GM19452 (cell line): ENCODE data around the gene FOXB2.
"Not testable (repeated sequence)": the region's sequence is repeated elsewhere in the genome, so short reads cannot be mapped to it uniquely, and the experiment has no call there.

Source experiments
- ATAC-seq: cut with Tn5 transposase; IDR thresholded peaks from one replicate; pipeline ENCODE4 v1.9.1; 2021; ENCODE audit not compliant: unreplicated experiment

The FOXB2 gene

DNA sequence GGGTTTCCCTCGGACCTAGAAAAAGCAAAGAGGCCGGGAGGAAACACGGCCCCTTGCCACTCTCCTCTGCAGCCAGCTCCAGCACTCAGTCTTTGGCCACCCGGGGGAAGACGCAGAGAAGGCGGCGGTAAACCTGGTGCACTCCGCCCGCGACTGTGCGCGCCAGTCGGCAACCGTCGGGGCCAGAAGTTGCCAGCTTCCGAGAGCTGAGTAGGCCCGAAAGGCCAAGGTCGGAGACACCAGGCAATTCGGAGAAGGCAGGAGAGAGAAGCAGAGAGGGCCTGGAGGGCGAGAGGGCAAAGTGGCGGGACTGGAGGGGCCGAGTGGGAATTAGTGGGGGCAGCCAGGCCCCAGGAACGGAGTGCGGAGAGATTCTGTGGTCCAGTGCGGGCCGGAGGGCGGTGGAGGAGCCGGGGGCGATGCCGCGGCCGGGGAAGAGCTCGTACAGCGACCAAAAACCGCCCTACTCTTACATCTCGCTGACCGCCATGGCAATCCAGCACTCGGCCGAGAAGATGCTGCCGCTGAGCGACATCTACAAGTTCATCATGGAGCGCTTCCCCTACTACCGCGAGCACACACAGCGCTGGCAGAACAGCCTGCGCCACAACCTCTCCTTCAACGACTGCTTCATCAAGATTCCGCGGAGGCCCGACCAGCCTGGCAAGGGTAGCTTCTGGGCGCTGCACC lies at the start of gene FOXB2:
Gene FOXB2, plus strand, starts transcription at position 420 of the 690 bp plus-strand sequence. Its CDS starts 0 bp downstream, at position 420.
- ATAC-seq, result no peak

- ATAC-seq, result no peak
These were observed 49.7 kb upstream of the FOXB2 start for GRCh38 chr9:76969716-76970115.

DNA sequence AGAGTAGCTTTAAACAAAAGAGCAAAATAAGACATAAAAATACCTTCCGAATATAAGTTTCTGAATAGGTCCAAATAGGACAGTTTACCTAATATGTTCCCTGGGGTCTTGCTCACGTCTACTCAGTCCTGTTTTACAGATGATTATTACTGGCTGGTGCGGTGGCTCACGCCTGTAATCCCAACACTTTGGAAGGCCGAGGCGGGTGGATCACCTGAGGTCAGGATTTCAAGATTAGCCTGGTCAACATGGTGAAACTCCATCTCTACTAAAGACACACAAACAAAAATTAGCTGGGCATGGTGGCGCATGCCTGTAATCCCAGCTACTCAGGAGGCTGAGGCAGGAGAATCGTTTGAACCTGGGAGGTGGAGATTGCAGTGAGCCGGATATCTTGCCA lies 40.6 kb upstream of the FOXB2 start:
- not testable (repeated sequence) for ATAC-seq

GRCh38 chr9:76980566-76980965 lies 38.9 kb upstream of the FOXB2 start:
- no peak for ATAC-seq

GRCh38 chr9:76984486-76984885 lies 35.0 kb upstream of the FOXB2 start:
- no peak for ATAC-seq

GRCh38 chr9:76985581-76985980 lies 33.9 kb upstream of the FOXB2 start:
- no peak for ATAC-seq

DNA sequence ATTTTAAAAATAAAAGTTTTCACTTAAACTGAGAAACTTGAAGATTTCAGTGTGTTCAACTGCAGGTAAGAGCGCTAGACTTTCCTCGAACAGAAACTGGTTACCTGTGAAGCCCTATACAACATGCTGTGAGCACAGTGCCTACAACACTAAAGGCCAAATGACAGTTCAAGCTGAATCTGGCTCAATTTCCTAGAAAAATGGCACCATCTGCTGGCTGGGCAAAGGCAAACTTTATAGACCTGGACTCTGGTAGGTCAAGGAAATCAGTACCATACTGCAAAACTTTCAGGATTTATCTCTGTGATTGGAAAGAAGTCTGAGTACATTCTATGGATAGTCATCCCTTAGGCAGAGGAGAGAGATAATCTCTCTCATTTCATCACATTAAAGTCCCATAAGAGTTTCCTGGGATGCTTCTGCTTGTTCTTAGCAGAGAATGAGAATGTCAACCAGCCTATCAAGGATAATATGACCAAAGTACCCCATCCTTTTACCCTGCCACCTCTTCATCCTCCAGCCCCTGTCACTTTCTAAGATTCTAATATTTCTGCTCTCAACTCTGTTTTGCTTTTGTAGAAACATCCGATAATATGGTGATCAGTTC lies 31.8 kb upstream of the FOXB2 start:
- ATAC-seq, result no peak

GRCh38 chr9:76988941-76989340 lies 30.5 kb upstream of the FOXB2 start:
- ATAC-seq, result no peak

- ATAC-seq, result no peak
These were observed 30.0 kb upstream of the FOXB2 start for GRCh38 chr9:76989501-76989900.

- no peak for ATAC-seq
These were observed 22.8 kb upstream of the FOXB2 start for GRCh38 chr9:76996700-76997099.

GRCh38 chr9:76999261-76999660 lies 20.2 kb upstream of the FOXB2 start:
- ATAC-seq, result no peak

- no peak for ATAC-seq
These were observed 19.1 kb upstream of the FOXB2 start for GRCh38 chr9:77000330-77000729.

GRCh38 chr9:77003366-77003765 lies 16.1 kb upstream of the FOXB2 start:
- no peak for ATAC-seq

DNA sequence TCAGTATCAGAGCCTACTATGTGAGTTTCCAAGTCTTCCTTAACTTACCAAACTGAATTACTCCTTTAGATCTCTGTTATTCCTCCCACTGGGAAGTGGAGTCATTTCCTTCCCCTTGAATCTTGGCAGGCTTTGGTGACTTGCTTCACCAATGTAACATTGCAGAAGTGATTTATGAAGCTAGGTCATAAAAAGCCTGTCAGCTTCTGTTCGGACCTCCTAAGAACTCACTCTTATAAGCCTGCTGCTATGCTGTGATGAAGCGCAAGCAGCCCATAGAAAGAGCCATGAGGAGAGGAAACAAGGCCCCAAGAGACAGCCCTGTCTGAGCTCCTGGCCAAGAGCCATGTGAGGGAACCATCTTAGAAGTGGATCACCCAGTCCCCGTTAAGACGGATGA lies 14.2 kb upstream of the FOXB2 start:
- ATAC-seq, result no peak

DNA sequence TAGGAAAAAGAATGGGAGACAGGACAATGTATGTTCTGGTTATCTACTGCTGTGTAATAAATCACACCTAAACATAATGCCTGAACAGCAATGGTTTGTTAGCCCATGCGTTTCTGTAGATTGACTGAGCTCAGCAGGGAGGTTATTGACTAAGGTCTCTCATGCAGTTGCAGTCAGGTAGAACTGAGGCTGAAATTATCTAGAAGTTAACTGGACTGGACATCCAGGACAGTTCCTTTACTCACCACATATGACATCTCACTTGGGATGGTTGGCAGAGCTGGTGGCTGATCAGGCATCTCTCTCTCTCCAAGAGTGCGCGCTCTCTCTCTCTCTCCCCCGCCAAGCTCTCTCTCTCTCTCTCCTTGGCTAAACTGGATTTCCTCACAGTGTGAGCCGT lies 8.9 kb upstream of the FOXB2 start:
- ATAC-seq, result no peak

DNA sequence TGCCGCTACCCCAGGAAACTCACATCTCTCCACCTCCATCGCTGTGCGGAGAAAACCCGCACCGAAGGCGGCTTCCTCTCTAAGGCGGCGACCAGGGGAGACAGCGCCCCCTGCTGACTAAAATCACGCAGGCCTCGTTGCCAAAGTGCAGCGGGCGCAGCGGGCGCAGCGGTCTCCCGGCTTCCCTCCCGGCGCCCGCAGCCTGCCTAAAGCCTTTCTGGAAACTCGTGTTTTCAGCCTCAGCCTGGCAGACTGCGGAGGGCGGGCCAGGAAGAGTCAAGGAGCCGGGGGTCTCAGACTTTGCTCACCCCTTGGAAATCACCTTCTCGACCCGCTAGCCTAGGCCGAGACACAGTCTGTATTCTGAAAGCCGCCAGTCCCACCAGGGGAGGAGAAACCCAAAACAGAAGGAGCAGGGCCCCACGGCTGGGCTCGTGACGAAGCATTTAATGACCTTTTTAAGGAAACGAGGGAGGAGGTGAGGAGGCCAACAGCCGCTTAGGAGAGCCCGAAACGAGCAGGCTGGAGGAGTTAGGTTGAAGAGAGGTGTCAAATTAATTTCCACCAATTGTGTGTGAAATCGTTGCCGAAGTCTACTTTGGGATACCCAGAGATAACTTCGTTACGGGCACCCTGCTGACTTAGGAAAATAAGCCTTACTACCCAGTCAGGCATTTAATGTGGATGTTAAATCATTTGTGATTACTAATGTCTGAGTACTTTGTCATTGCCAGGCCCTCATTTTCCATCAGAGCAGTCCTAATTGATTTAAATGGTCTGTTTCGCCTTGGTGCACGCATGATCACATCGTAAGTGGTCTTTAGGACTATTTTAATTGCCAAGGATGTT lies 7.3 kb upstream of the FOXB2 start:
- ATAC-seq, result peak; percentile 71

GRCh38 chr9:77013206-77013931 lies 6.1 kb upstream of the FOXB2 start:
- no peak for ATAC-seq

GRCh38 chr9:77013932-77014596 lies 5.4 kb upstream of the FOXB2 start:
- ATAC-seq, result no peak

- ATAC-seq, result no peak
These were observed 4.7 kb upstream of the FOXB2 start for GRCh38 chr9:77014597-77015263.

DNA sequence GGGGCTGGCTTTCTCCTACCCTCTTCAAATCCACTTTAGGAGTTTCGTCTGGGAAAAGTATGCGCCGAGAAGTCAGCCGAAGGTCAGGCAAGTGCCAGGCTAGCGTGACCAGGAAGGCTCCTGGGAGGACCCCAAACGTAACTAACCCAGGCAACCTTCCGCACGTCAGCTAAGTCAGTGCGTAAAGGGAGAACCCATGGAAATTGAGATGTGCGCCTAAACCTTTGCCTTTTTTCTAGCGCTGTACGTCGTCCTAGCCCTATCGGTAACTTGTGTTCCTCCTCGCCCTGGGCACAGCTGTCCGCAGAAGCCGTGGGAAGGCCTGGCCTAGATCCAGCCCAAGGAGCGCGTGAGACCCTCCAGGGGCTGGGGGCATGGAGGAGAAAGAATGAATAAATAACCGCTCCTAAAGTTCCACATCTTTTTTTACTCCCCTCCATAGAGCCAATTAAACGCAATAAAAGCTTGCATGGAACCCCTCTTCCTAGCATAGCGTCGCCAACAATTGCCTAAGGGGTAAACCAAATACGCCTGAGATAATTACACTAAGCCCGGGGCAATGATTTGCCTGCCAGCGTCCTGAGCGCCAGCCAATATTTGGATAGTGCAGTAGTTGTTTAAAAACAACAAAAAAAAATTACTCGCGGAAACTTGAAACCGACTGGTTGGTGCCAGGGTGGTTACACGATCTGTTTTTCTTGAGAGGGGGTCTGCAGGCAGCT lies 4.0 kb upstream of the FOXB2 start:
- ATAC-seq, result no peak
